Esophagus squamous epithelium (tissue), 5 donors: ENCODE results near the gene ZNF488. TPM values are rescaled to one million over a fixed set of nuclear protein-coding genes. Genes with fewer than 3 reads are reported as not detected.

Experiments used
- DNase-seq: peaks from one replicate; lab custom pipeline; 2025; lab: John Stamatoyannopoulos, UW
- H3K27ac ChIP-seq, 4 donors: fragments of 200-600 bp; sonication (generic); one replicate each; pipeline ENCODE4 v1.5.1; 2016 to 2019; ENCODE audit warnings: mild to moderate bottlenecking in 1 of 4
- H3K27me3 ChIP-seq, 4 donors: fragments of 200-600 bp; sonication (generic); 1 replicate in 3 of 4; 2 replicates in 1 of 4; pipeline versions ENCODE4 v1.5.1 to v1.6.0; 2017 to 2021; ENCODE audit warnings: antibody characterized with exemption in 1 of 4
- H3K36me3 ChIP-seq, 3 donors: fragments of 200-600 bp; sonication (generic); one replicate each; pipeline ENCODE4 v1.5.1; 2016 to 2019
- H3K4me1 ChIP-seq, 3 donors: fragments of 200-600 bp; sonication (generic); one replicate each; pipeline ENCODE4 v1.5.1; 2017 to 2019
- H3K4me3 ChIP-seq, 4 donors: fragments of 200-600 bp; sonication (generic); 1 replicate in 3 of 4; 2 replicates in 1 of 4; pipeline ENCODE4 v1.5.1; 2016 to 2019; ENCODE audit warnings: mild to moderate bottlenecking in 2 of 4, moderate library complexity in 1 of 4
- H3K9me3 ChIP-seq, 3 donors: fragments of 200-600 bp; sonication (generic); one replicate each; pipeline ENCODE4 v1.5.1; 2016 to 2019
- CTCF ChIP-seq, 6 experiments: fragments of 450-650 bp in 4 of 6; fragments of 200-600 bp in 2 of 6; sonication (generic) in 2 of 6; IDR thresholded peaks; one replicate each; pipeline ENCODE4 v1.5.1; 2016 to 2019; ENCODE audit warnings: antibody characterized with exemption in 6 of 6, mild to moderate bottlenecking in 4 of 6, moderate library complexity in 4 of 6
- POLR2A ChIP-seq, 4 donors: fragments of 450-650 bp; IDR thresholded peaks; one replicate each; pipeline ENCODE4 v1.6.1; 2017; ENCODE audit warnings: antibody characterized with exemption in 4 of 4, mild to moderate bottlenecking in 4 of 4, moderate library complexity in 3 of 4
- WGBS, 2 donors: methylation state at CpG; one replicate each; pipeline ENCODE4 v1.1.5; 2018; 5-methylcytosine and 5-hydroxymethylcytosine counted together
- intact Hi-C: fragments of 100-400 bp; cut with DNase I; formaldehyde crosslinking; loops from one replicate; pipeline ENCODE4 v1.15.0; 2022
- total RNA-seq, 4 donors: library from RNA; depleted of rRNA; stranded (reverse); fragments of >200 nt; gene quantifications; one replicate each; pipeline ENCODE4 v1.1.0, GENCODE V29; 2016
- donor health status: DM: yes; HTN: yes; CAD: no.

The ZNF488 gene
- total RNA-seq, 4 donors from 2014 or later = 0.29 to 1.4 (median 0.73) TPM

DNA sequence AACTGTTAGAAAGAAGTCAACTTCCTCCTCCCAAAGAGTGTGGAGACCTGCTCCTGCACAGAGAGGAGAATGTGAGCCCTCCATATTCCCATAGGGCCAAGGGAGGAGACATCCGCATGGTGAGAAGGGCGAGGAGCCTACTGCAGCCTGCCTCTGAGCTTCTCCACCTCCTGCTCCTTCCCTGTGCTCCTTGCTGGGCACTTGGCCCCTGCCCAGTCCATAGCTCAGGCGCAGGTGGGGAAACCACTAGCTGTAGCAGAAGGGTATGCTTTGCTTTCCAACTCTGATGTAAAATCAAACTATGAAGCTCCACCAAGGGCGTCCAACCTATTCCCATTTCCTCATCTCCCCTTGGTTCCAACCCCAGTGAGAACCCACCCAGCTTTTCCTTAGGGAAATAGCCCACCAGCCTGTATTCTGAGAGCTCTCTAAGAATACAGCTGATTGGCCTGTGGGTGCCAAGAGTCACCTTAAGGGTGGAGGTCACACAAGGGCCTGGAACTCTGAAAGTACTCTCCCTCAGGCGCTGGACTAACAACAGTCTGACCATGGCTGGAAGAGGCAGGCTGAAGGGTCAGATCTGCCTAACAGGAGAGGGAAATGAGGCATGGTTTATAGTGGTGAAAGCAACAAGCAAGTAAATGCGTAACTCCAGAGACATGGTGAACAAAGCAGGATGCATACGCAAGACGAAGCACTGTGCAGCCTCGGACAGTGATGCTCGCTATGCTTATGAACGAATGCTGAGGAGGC, 13.9 kb downstream of the ZNF488 start:
- 91 to 97% methylated on average over 8 to 10 of the region's 11 CpGs for WGBS, 2 donors
- Histone ChIP-seq H3K4me1 (no peaks in the 10 kb centered on the region), H3K27ac (no peak overlapping the region), H3K36me3 (no peaks in the 10 kb centered on the region), H3K9me3 (no peaks in the 10 kb centered on the region), H3K27me3 (no peaks in the 10 kb centered on the region), H3K4me3 (no peak overlapping the region)
- TF ChIP-seq POLR2A (IDR thresholded peaks at IDR 0.05) (no peak), CTCF (IDR thresholded peaks at IDR 0.05) (no peak)
- intact Hi-C loops = no loop called here
- DNase-seq = no peak

GRCh38 chr10:47369251-47369894, 14.7 kb downstream of the ZNF488 start:
- Histone ChIP-seq H3K36me3 (no peaks in the 10 kb centered on the region), H3K4me1 (no peaks in the 10 kb centered on the region), H3K9me3 (no peaks in the 10 kb centered on the region), H3K4me3 (no peak overlapping the region), H3K27me3 (no peaks in the 10 kb centered on the region), H3K27ac (no peak overlapping the region)
- WGBS, 2 donors = 59 to 84% methylated on average over 9 of the region's 9 CpGs
- TF ChIP-seq CTCF (IDR thresholded peaks at IDR 0.05) (no peak), POLR2A (IDR thresholded peaks at IDR 0.05) (no peak)
- DNase-seq = no peak
- intact Hi-C loops = no loop called here

- intact Hi-C loops = no loop called here
- Histone ChIP-seq H3K27me3 (no peaks in the 10 kb centered on the region), H3K4me1 (no peaks in the 10 kb centered on the region), H3K27ac (no peak overlapping the region), H3K36me3 (no peaks in the 10 kb centered on the region), H3K9me3 (no peaks in the 10 kb centered on the region), H3K4me3 (no peak overlapping the region)
- TF ChIP-seq CTCF (IDR thresholded peaks at IDR 0.05) = no peak
- TF ChIP-seq POLR2A (IDR thresholded peaks at IDR 0.05) = no peak
- no peak for DNase-seq
- 93% methylated on average over 5 of the region's 24 CpGs; no CpG with 5 or more reads in 1 of the 2 donors for WGBS, 2 donors
These were observed 15.5 kb downstream of the ZNF488 start for GRCh38 chr10:47368431-47369180.

GRCh38 chr10:47367646-47368045, 16.4 kb downstream of the ZNF488 start:
- DNase-seq = no peak

More at GRCh38 chr10:47367646-47368045, 16.4 kb downstream of the ZNF488 start:
- Histone ChIP-seq H3K4me3 (no peak overlapping the region), H3K4me1 (no peaks in the 10 kb centered on the region), H3K36me3 (no peaks in the 10 kb centered on the region), H3K27ac (no peak overlapping the region), H3K9me3 (no peaks in the 10 kb centered on the region), H3K27me3 (no peaks in the 10 kb centered on the region)
- intact Hi-C loops = no loop called here
- no peak for TF ChIP-seq POLR2A (IDR thresholded peaks at IDR 0.05)
- no peak for TF ChIP-seq CTCF (IDR thresholded peaks at IDR 0.05)
- 65 to 92% methylated on average over 2 to 10 of the region's 11 CpGs for WGBS, 2 donors
